ENCODE measurements around the gene SLA2.
"Not testable (repeated sequence)": the region's sequence is repeated elsewhere in the genome, so short reads cannot be mapped to it uniquely, and the experiment has no call there.

Gene SLA2

DNA sequence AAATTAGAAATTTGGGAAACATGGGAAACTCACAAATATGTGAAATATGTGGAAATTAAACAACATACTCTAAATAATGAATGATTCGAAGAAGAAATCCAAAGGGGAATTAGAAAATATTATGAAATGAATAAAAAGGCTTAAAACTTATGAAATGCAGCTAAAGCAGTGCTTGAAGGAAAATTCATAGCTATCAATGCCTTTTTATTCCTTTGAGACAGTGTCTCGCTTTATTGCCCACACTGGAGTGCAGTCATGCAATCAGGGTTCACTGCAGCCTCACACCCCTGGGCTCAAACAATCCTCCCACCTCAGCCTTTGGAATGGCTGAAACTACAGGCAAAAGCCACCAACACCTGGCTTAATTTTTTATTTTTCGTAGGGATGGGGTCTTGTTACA, 80.5 kb downstream of the SLA2 start:
- no peak for FAIRE-seq
- TF ChIP-seq POLR2A (IDR thresholded peaks at IDR 0.05; ENCODE audit: low read depth, low read length): no peak
- no peak for DNase-seq (ENCODE audit: insufficient read length, low spot score)

DNA sequence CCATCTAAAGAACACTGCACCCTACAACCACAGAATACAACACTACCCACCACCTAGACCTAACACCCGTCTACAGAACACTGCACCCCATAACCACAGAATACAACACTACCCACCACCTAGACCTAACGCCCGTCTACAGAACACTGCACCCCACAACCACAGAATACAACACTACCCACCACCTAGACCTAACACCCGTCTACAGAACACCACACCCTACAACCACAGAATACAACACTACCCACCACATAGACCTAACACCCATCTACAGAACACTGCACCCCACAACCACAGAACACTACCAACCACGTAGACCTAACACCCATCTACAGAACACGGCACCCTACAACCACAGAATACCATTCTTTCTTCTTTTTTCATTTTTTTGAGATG, 81.3 kb downstream of the SLA2 start:
- DNase-seq (ENCODE audit: insufficient read length, low spot score); FAIRE-seq: not testable (repeated sequence)

DNA sequence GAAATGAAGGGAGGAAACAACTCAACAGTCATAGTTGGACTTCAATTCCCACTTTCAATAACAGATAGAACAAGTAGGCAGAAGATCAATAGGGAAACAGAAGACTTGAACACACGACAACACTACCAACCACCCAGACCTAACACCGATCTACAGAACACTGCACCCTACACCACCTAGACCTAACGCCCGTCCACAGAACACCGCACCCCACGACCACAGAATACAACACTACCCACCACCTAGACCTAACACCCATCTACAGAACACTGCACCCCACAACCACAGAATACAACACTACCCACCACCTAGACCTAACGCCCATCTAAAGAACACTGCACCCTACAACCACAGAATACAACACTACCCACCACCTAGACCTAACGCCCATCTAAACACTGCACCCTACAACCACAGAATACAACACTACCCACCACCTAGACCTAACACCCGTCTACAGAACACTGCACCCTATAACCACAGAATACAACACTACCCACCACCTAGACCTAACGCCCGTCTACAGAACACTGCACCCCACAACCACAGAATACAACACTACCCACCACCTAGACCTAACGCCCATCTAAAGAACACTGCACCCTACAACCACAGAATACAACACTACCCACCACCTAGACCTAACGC, 81.8 kb downstream of the SLA2 start:
- not testable (repeated sequence) for DNase-seq (ENCODE audit: insufficient read length, low spot score); FAIRE-seq

DNA sequence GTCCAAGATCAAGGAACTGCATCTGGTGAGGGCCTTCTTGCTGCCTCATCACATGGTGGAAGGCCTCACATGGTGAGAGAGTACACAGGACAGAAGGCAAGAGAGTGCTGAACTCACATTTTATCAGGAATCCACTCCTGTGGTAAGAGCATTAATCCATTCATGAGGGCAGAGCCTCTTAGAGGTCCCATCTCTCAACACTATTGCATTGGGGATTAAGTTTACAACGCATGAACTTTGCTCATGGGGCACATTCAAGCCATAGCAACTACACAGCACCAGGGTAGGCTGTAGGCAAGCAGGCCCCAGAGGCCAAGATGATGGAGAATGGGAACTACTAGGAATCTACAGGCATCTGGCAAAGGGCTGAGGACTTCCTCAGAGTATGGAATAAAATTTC, 82.6 kb downstream of the SLA2 start:
- FAIRE-seq (no peak), DNase-seq (ENCODE audit: insufficient read length, low spot score) (no peak)
- TF ChIP-seq POLR2A (IDR thresholded peaks at IDR 0.05; ENCODE audit: low read depth, low read length): no peak

DNA sequence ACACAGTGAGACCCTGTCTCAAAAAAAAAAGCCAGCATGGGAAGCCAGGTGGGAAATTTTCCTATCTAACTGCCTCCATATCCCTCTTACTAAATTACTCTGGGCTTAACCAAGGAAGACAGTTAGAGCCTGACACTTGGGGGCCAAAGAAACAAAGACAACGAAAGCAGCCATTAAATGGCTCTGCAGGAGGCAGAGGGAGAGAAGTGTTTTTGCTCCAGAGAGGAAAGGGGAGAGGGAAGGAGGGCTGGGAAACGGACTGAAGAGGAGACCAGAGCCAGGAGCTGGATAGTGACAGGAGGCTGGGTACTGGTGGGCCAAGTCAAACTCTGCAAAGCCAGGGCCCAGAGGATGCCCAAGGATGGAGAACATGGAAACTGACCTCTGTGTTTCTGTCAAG, 83.3 kb downstream of the SLA2 start:
- DNase-seq (ENCODE audit: insufficient read length, low spot score) (no peak), FAIRE-seq (no peak)
- TF ChIP-seq POLR2A (IDR thresholded peaks at IDR 0.05; ENCODE audit: low read depth, low read length): no peak
